HepG2 (cell line): ENCODE results near the gene EPB41L2. TPM values are rescaled to one million over a fixed set of nuclear protein-coding genes. Genes with fewer than 3 reads are reported as not detected.
A peak's percentile ranks its signal among the peaks of the same experiment; 100 is the strongest.

Experiments
- AKNA ChIP-seq: sonication (generic); formaldehyde crosslinking; IDR thresholded peaks from 2 replicates; pipeline ENCODE4 v1.4.0; 2020; ENCODE audit warnings: missing genetic modification reagents, borderline replicate concordance
- ATF2 ChIP-seq: sonication (generic); formaldehyde crosslinking; IDR thresholded peaks from 2 replicates; pipeline ENCODE4 v1.4.0; 2020; ENCODE audit warnings: missing genetic modification reagents
- CHCHD3 ChIP-seq: sonication (generic); formaldehyde crosslinking; IDR thresholded peaks from 2 replicates; pipeline ENCODE4 v1.8.0; 2022; ENCODE audit warnings: mild to moderate bottlenecking, missing genetic modification reagents, moderate library complexity
- MEIS1 ChIP-seq: sonication (generic); formaldehyde crosslinking; IDR thresholded peaks from 2 replicates; pipeline ENCODE4 v1.9.0; 2021; ENCODE audit warnings: mild to moderate bottlenecking, missing genetic modification reagents, moderate library complexity, borderline replicate concordance
- NR2C2 ChIP-seq: sonication (generic); formaldehyde crosslinking; IDR thresholded peaks from 2 replicates; pipeline ENCODE4 v1.4.0; 2020; ENCODE audit warnings: missing genetic modification reagents, mild to moderate bottlenecking, moderate library complexity, borderline replicate concordance
- PAX8 ChIP-seq: sonication (generic); formaldehyde crosslinking; IDR thresholded peaks from 2 replicates; pipeline ENCODE4 v1.8.0; 2022; ENCODE audit warnings: mild to moderate bottlenecking, missing genetic modification reagents, borderline replicate concordance
- PBX3 ChIP-seq: sonication (generic); formaldehyde crosslinking; IDR thresholded peaks from 2 replicates; pipeline ENCODE4 v1.8.1; 2023; ENCODE audit warnings: missing genetic modification reagents, inconsistent platforms, borderline replicate concordance
- PRDM15 ChIP-seq: sonication (generic); formaldehyde crosslinking; IDR thresholded peaks from 2 replicates; pipeline ENCODE4 v1.4.0; 2020; ENCODE audit warnings: missing genetic modification reagents
- RBM22 ChIP-seq: fragments of 200-400 bp; formaldehyde crosslinking; optimal IDR thresholded peaks from 2 replicates; pipeline ENCODE3; 2017; ENCODE audit warnings: mild to moderate bottlenecking, low read length, moderate library complexity
- SCMH1 ChIP-seq: sonication (generic); formaldehyde crosslinking; IDR thresholded peaks from 2 replicates; pipeline ENCODE4 v1.9.0; 2021; ENCODE audit warnings: missing genetic modification reagents, mild to moderate bottlenecking, borderline replicate concordance
- SMARCC2 ChIP-seq: fragments of 450-650 bp; IDR thresholded peaks from 2 replicates; pipeline ENCODE4 v1.6.1; 2017; ENCODE audit warnings: antibody characterized with exemption, mild to moderate bottlenecking
- STAT5B ChIP-seq: sonication (generic); formaldehyde crosslinking; IDR thresholded peaks from 2 replicates; pipeline ENCODE4 v1.4.0; 2020; ENCODE audit warnings: missing genetic modification reagents
- ZBTB21 ChIP-seq: sonication (generic); formaldehyde crosslinking; IDR thresholded peaks from 2 replicates; pipeline ENCODE4 v1.4.0; 2020; ENCODE audit warnings: missing genetic modification reagents
- ZFX ChIP-seq: sonication (generic); formaldehyde crosslinking; IDR thresholded peaks from 2 replicates; pipeline ENCODE4 v1.4.0; 2020; ENCODE audit warnings: mild to moderate bottlenecking, low read depth, missing genetic modification reagents, moderate library complexity
- ZKSCAN8 ChIP-seq: IDR thresholded peaks from 2 replicates; pipeline ENCODE4 v1.6.1; 2016; ENCODE audit warnings: borderline replicate concordance, missing genetic modification reagents, missing compliant biosample characterization
- ZNF10 ChIP-seq: sonication (generic); formaldehyde crosslinking; IDR thresholded peaks from 2 replicates; pipeline ENCODE4 v1.4.0; 2020; ENCODE audit warnings: mild to moderate bottlenecking, low read depth, missing genetic modification reagents, borderline replicate concordance
- polyA plus RNA-seq, 8 experiments: library from polyadenylated mRNA; depleted of rRNA in 3 of 8; stranded (reverse) in 7 of 8; unstranded in 1 of 8; fragments of >200 nt; fragmentation: Illumina TruSeq in 4 of 8; extraction: Trizol in 4 of 8; gene quantifications; 2 replicates each; pipeline versions ENCODE4 v1.2.1 to v1.2.3, GENCODE V29; 2011 to 2016; ENCODE audit warnings: low read depth in 4 of 8, missing spikeins in 1 of 8, mixed read lengths in 1 of 8; ENCODE audit not compliant: insufficient read depth in 1 of 8
- total RNA-seq, 5 experiments: library from RNA; depleted of rRNA; stranded (reverse); fragments of >200 nt; fragmentation: Illumina TruSeq; extraction: Trizol; gene quantifications; 2 replicates each; pipeline ENCODE4 v1.2.3, GENCODE V29; 2016; ENCODE audit warnings: low read depth in 1 of 5

EPB41L2 gene
- total and polyA plus RNA-seq, 2 of the 13 experiments (the other 11 are each of a cell fraction or from before 2014, with no cell fraction given): 41.7 to 56.4 TPM

GRCh38 chr6:131063028-131063763 lies at the start of gene EPB41L2 (continued):
- 0 out of 2 replicates have a peak, but pooled peaks have one; percentile 12 for TF ChIP-seq PRDM15 (CRISPR knock-in tag)
- no peak for TF ChIP-seq RBM22
- no peak for TF ChIP-seq AKNA (CRISPR knock-in tag)
- no peak for TF ChIP-seq SMARCC2
- no peak for TF ChIP-seq ZNF10 (CRISPR knock-in tag)
- no peak for TF ChIP-seq ZKSCAN8 (CRISPR knock-in tag)
- TF ChIP-seq CHCHD3 (CRISPR knock-in tag): no peak
- peak; percentile 58; the same call in 1 of the 2 replicates for TF ChIP-seq PAX8 (CRISPR knock-in tag)
- TF ChIP-seq ATF2 (CRISPR knock-in tag): peak; percentile 12; the same call in 1 of the 2 replicates
- TF ChIP-seq PBX3 (CRISPR knock-in tag): no peak
- TF ChIP-seq STAT5B (CRISPR knock-in tag): no peak
- no peak for TF ChIP-seq ZBTB21
- peak; percentile 56; the same call in 1 of the 2 replicates for TF ChIP-seq MEIS1 (CRISPR knock-in tag)
- peak; percentile 79 for TF ChIP-seq NR2C2 (CRISPR knock-in tag)
- peak; percentile 55; the same call in 1 of the 2 replicates for TF ChIP-seq ZFX
- no peak for TF ChIP-seq SCMH1 (CRISPR knock-in tag)
